IMR-90 (cell line): ENCODE data around the gene MED4.

ENCODE experiments used
- CEBPB ChIP-seq: IDR thresholded peaks from 2 replicates; pipeline ENCODE4 v1.6.1; 2012; ENCODE audit warnings: low read depth, low read length, improper control_type of control experiment
- CTCF ChIP-seq: conservative IDR thresholded peaks from 2 replicates; pipeline ENCODE4 v1.5.1; 2012; ENCODE audit warnings: mild to moderate bottlenecking, low read depth, low read length, improper control_type of control experiment
- ELK1 ChIP-seq: fragments of 150-350 bp; IDR thresholded peaks from 2 replicates; pipeline ENCODE4 v1.6.1; 2016; ENCODE audit warnings: low read depth, mild to moderate bottlenecking, low read length, moderate library complexity, borderline replicate concordance
- FOS ChIP-seq: fragments of 150-350 bp; IDR thresholded peaks from 2 replicates; pipeline ENCODE4 v1.6.1; 2016; ENCODE audit warnings: low read depth, low read length
- MAFK ChIP-seq: IDR thresholded peaks from 2 replicates; pipeline ENCODE4 v1.6.1; 2012; ENCODE audit warnings: low read depth, low read length, improper control_type of control experiment
- MAZ ChIP-seq: IDR thresholded peaks from 2 replicates; pipeline ENCODE4 v1.6.1; 2012; ENCODE audit warnings: low read depth, mild to moderate bottlenecking, low read length, improper control_type of control experiment, moderate library complexity, borderline replicate concordance
- MXI1 ChIP-seq: IDR thresholded peaks from 2 replicates; pipeline ENCODE4 v1.6.1; 2012; ENCODE audit warnings: low read depth, mild to moderate bottlenecking, low read length, moderate library complexity, borderline replicate concordance
- NFE2L2 ChIP-seq: fragments of 150-350 bp; IDR thresholded peaks from 2 replicates; pipeline ENCODE4 v1.6.1; 2016; ENCODE audit warnings: low read depth, mild to moderate bottlenecking, low read length
- POLR2A ChIP-seq: IDR thresholded peaks from 2 replicates; pipeline ENCODE4 v1.6.1; 2012; ENCODE audit warnings: mild to moderate bottlenecking, low read depth, low read length
- RAD21 ChIP-seq: IDR thresholded peaks from 2 replicates; pipeline ENCODE4 v1.6.1; 2012; ENCODE audit warnings: low read length, improper control_type of control experiment
- RCOR1 ChIP-seq: IDR thresholded peaks from 2 replicates; pipeline ENCODE4 v1.6.1; 2012; ENCODE audit warnings: mild to moderate bottlenecking, low read length, improper control_type of control experiment; ENCODE audit not compliant: insufficient replicate concordance
- RFX5 ChIP-seq: IDR thresholded peaks from 2 replicates; pipeline ENCODE4 v1.8.0; 2012; ENCODE audit warnings: low read depth, mild to moderate bottlenecking, low read length, moderate library complexity
- SMC3 ChIP-seq: fragments of 150-350 bp; IDR thresholded peaks from 2 replicates; pipeline ENCODE4 v1.6.1; 2016; ENCODE audit warnings: low read depth, mild to moderate bottlenecking, antibody characterized with exemption, low read length, moderate library complexity
- USF2 ChIP-seq: fragments of 150-350 bp; IDR thresholded peaks from 2 replicates; pipeline ENCODE4 v1.6.1; 2017; ENCODE audit warnings: mild to moderate bottlenecking, antibody characterized with exemption, low read length, low read depth

- no peak for TF ChIP-seq CEBPB
- TF ChIP-seq CTCF = no peak
- no peak for TF ChIP-seq USF2
- TF ChIP-seq POLR2A = no peak
- no peak for TF ChIP-seq FOS
- TF ChIP-seq RCOR1 = no peak
- no peak for TF ChIP-seq RAD21
- TF ChIP-seq SMC3 = no peak
- no peak for TF ChIP-seq ELK1
- no peak for TF ChIP-seq RFX5
- TF ChIP-seq MAFK = no peak
- no peak for TF ChIP-seq MXI1
- TF ChIP-seq MAZ = no peak
- TF ChIP-seq NFE2L2 = no peak
Measured at GRCh38 chr13:48144413-48145035, 49.6 kb upstream of the MED4 start.
